GM12878 (cell line): ENCODE measurements around the gene RSPO4. TPM values are rescaled to one million over a fixed set of nuclear protein-coding genes. Genes with fewer than 3 reads are reported as not detected.

ENCODE experiments used
- ATAC-seq: fragments of 200-7000 bp; cut with Tn5 transposase; 3 replicates; pipeline ENCODE4 v1.9.1; 2020; ENCODE audit warnings: mild to moderate bottlenecking, moderate library complexity
- BruUV-seq: library from RNA; stranded (reverse); fragments of 400-500 nt; replicated peaks from 2 replicates; lab custom pipeline; 2021; lab: Mats Ljungman, UMichigan
- CTCF ChIA-PET: fragments of 300-600 bp; sonication (Branson Sonifier 250); formaldehyde crosslinking; extraction: SDS; loops from one replicate; lab custom pipeline; 2021; ENCODE audit warnings: inconsistent platforms; lab: Yijun Ruan, JAX
- POLR2A ChIA-PET: fragments of 350-600 bp; formaldehyde crosslinking; extraction: SDS; loops from one replicate; lab custom pipeline; 2021; ENCODE audit warnings: inconsistent platforms; lab: Charles Lee
- RAD21 ChIA-PET: fragments of 300-600 bp; sonication (Branson Sonifier 250); formaldehyde crosslinking; loops from one replicate; lab custom pipeline; 2023; ENCODE audit warnings: antibody characterized with exemption; ENCODE audit not compliant: unreplicated experiment; lab: Charles Lee
- SMC1A ChIA-PET: fragments of 300-600 bp; sonication (Branson Sonifier 250); formaldehyde crosslinking; loops from one replicate; lab custom pipeline; 2023; ENCODE audit not compliant: unreplicated experiment, uncharacterized antibody; lab: Charles Lee
- DNase-seq: peaks from one replicate; pipeline ENCODE4 v3.0.0-alpha.2; 2011; ENCODE audit warnings: low read depth, low spot score
- FAIRE-seq: peaks from 3 replicates; lab custom pipeline; 2011; peaks lifted over from hg19 to GRCh38; lab: Jason Lieb, UNC
- H2AFZ ChIP-seq: 2 replicates; pipeline ENCODE4 v1.6.0; 2011; ENCODE audit warnings: low read depth, low read length, control low read depth; ENCODE audit not compliant: control insufficient read depth
- H3K27ac ChIP-seq: 2 replicates; pipeline ENCODE4 v1.5.1; 2011; ENCODE audit warnings: control low read depth; ENCODE audit not compliant: control insufficient read depth, insufficient read depth
- H3K27me3 ChIP-seq, 2 experiments: replicated peaks in 1 of 2; 2 replicates each; pipeline versions ENCODE4 v1.6.0 to v1.6.1; 2011; ENCODE audit warnings: low read length in 1 of 2; ENCODE audit not compliant: control insufficient read depth in 2 of 2, insufficient read depth in 2 of 2
- H3K36me3 ChIP-seq, 2 experiments: 2 replicates each; pipeline ENCODE4 v1.5.1; 2011; ENCODE audit warnings: low read length in 1 of 2; ENCODE audit not compliant: control insufficient read depth in 2 of 2, insufficient read depth in 2 of 2
- H3K4me1 ChIP-seq: 2 replicates; pipeline ENCODE4 v1.6.1; 2011; ENCODE audit warnings: mild to moderate bottlenecking, low read length, moderate library complexity, mixed read lengths; ENCODE audit not compliant: control insufficient read depth, insufficient read depth
- H3K4me2 ChIP-seq: 2 replicates; pipeline ENCODE4 v1.6.0; 2011; ENCODE audit warnings: control low read depth; ENCODE audit not compliant: control insufficient read depth, insufficient read depth
- H3K4me3 ChIP-seq: fragments of 200-600 bp; sonication (generic); 2 replicates; pipeline ENCODE4 v1.5.1; 2016
- H3K79me2 ChIP-seq: 2 replicates; pipeline ENCODE4 v1.6.0; 2011; ENCODE audit warnings: low read length; ENCODE audit not compliant: control insufficient read depth, insufficient read depth
- H3K9ac ChIP-seq: 2 replicates; pipeline ENCODE4 v1.8.0; 2011; ENCODE audit warnings: low read length, control low read depth, mixed read lengths; ENCODE audit not compliant: control insufficient read depth, insufficient read depth
- H3K9me3 ChIP-seq: replicated peaks from 3 replicates; pipeline ENCODE4 v1.5.1; 2011; ENCODE audit warnings: mild to moderate bottlenecking, low read length; ENCODE audit not compliant: control insufficient read depth, insufficient read depth
- H4K20me1 ChIP-seq: 2 replicates; pipeline ENCODE4 v1.6.0; 2011; ENCODE audit not compliant: control insufficient read depth, insufficient read depth
- BMI1 ChIP-seq: fragments of 450-650 bp; IDR thresholded peaks from 2 replicates; pipeline ENCODE4 v1.6.1; 2016; ENCODE audit warnings: mild to moderate bottlenecking, moderate library complexity, borderline replicate concordance
- BRCA1 ChIP-seq: IDR thresholded peaks from 2 replicates; pipeline ENCODE4 v1.6.1; 2011; ENCODE audit warnings: low read depth, low read length, improper control_type of control experiment
- E4F1 ChIP-seq: fragments of 450-650 bp; IDR thresholded peaks from 2 replicates; pipeline ENCODE4 v1.6.1; 2018; ENCODE audit warnings: borderline replicate concordance, mild to moderate bottlenecking; ENCODE audit not compliant: partially characterized antibody
- HCFC1 ChIP-seq: fragments of 150-350 bp; IDR thresholded peaks from 2 replicates; pipeline ENCODE4 v1.6.1; 2014; ENCODE audit warnings: low read length
- IKZF2 ChIP-seq, 2 experiments: fragments of 450-650 bp; IDR thresholded peaks; 2 replicates each; pipeline ENCODE4 v1.6.1; 2017; ENCODE audit warnings: mild to moderate bottlenecking in 2 of 2, moderate library complexity in 2 of 2
- NFYA ChIP-seq: IDR thresholded peaks from 2 replicates; pipeline ENCODE4 v1.6.1; 2011; ENCODE audit warnings: low read depth, mild to moderate bottlenecking, low read length, improper control_type of control experiment, borderline replicate concordance
- NFYB ChIP-seq: IDR thresholded peaks from 2 replicates; pipeline ENCODE4 v1.6.1; 2011; ENCODE audit warnings: low read depth, mild to moderate bottlenecking, low read length, improper control_type of control experiment, moderate library complexity; ENCODE audit not compliant: insufficient read depth
- NR2C1 ChIP-seq: fragments of 450-650 bp; IDR thresholded peaks from 2 replicates; pipeline ENCODE4 v1.6.1; 2017; ENCODE audit warnings: antibody characterized with exemption, mild to moderate bottlenecking, moderate library complexity
- RB1 ChIP-seq: fragments of 450-650 bp; formaldehyde crosslinking; IDR thresholded peaks from 2 replicates; pipeline ENCODE4 v1.6.1; 2017; ENCODE audit warnings: mild to moderate bottlenecking, borderline replicate concordance
- RELA ChIP-seq: fragments of 450-650 bp; IDR thresholded peaks from 2 replicates; pipeline ENCODE4 v1.8.0; 2014; ENCODE audit warnings: borderline replicate concordance; ENCODE audit not compliant: partially characterized antibody
- TCF3 ChIP-seq: IDR thresholded peaks from 2 replicates; pipeline ENCODE4 v1.6.1; 2012; ENCODE audit warnings: low read depth, mild to moderate bottlenecking, low read length, borderline replicate concordance; ENCODE audit not compliant: insufficient read depth
- ZBED1 ChIP-seq: IDR thresholded peaks from 2 replicates; pipeline ENCODE4 v1.6.1; 2016; ENCODE audit warnings: borderline replicate concordance
- WGBS: methylation state at CpG from one replicate; pipeline ENCODE4 v1.1.6; 2016; ENCODE audit warnings: low lambda C conversion rate; ENCODE audit not compliant: insufficient replicate concordance, insufficient coverage; ENCODE audit errors: missing lambda C conversion rate; 5-methylcytosine and 5-hydroxymethylcytosine counted together
- in situ Hi-C: fragments of 300-500 bp; cut with MboI; formaldehyde crosslinking; loops from 9 replicates; pipeline ENCODE4 v1.14.3; 2018; ENCODE audit warnings: mixed read lengths
- intact Hi-C: fragments of 100-400 bp; cut with micrococcal nuclease; formaldehyde crosslinking; loops from one replicate; pipeline ENCODE4 v1.14.2; 2022; ENCODE audit not compliant: unreplicated experiment
- polyA plus RNA-seq, 11 experiments: library from polyadenylated mRNA; depleted of rRNA in 4 of 11; unstranded in 6 of 11; stranded (reverse) in 5 of 11; fragments of >200 nt; fragmentation: Nextera tagmentation in 4 of 11; fragmentation: Illumina TruSeq in 1 of 11; extraction: Ambion mirVana in 4 of 11; extraction: Trizol in 1 of 11; gene quantifications; 1 replicate in 1 of 11; 2 replicates in 10 of 11; pipeline versions ENCODE4 v1.2.1 to v1.2.3, GENCODE V29; 2011 to 2016; ENCODE audit warnings: inconsistent platforms in 2 of 11, missing spikeins in 2 of 11, low read depth in 1 of 11
- total RNA-seq, 4 experiments: library from RNA; depleted of rRNA in 3 of 4; stranded (reverse); fragments of >200 nt in 3 of 4; fragmentation: Illumina TruSeq in 1 of 4; extraction: Trizol in 1 of 4; gene quantifications; 2 replicates each; pipeline versions ENCODE4 v1.2.1 to v1.2.3, GENCODE V29; 2013 to 2021

The RSPO4 gene
- total and polyA plus RNA-seq, 10 of the 15 experiments (the other 5 are each of a cell fraction or from before 2014, with no cell fraction given), result 0.06 TPM; not detected in 9

GRCh38 chr20:1001116-1001515 lies 995 bp downstream of the RSPO4 start:
- Histone ChIP-seq H4K20me1 (no peaks in the 10 kb centered on the region), H3K4me1 (no peaks in the 10 kb centered on the region), H3K79me2 (no peaks in the 10 kb centered on the region), H3K36me3 (no peaks in the 10 kb centered on the region), H3K4me2 (no peak overlapping the region), H3K27ac (no peak overlapping the region), H3K9me3 (no peaks in the 10 kb centered on the region), H2AFZ (no peak overlapping the region), H3K4me3 (no peak overlapping the region), H3K27me3 (peaks cover 8 to 18% of the 10 kb centered on the region in 2 experiments), H3K9ac (no peak overlapping the region)
- FAIRE-seq (no peak), DNase-seq (no peak), ATAC-seq (no peak)
- CTCF ChIA-PET, result no interaction called here
- intact Hi-C loops, result no loop called here
- in situ Hi-C loops, result no loop called here
- 48% methylated on average over 8 of the region's 8 CpGs for WGBS
- SMC1A ChIA-PET, result no interaction called here
- BruUV-seq, result no TSS peak
- TF ChIP-seq RELA, result no peak
- TF ChIP-seq E4F1, result no peak
- no peak for TF ChIP-seq HCFC1
- no peak for TF ChIP-seq NR2C1
- no peak for TF ChIP-seq RB1
- TF ChIP-seq NFYB, result no peak
- TF ChIP-seq IKZF2 (IDR thresholded peaks at IDR 0.05), result no peak
- TF ChIP-seq BMI1, result no peak
- TF ChIP-seq ZBED1, result no peak
- TF ChIP-seq BRCA1, result no peak
- no peak for TF ChIP-seq NFYA
- no peak for TF ChIP-seq TCF3
- RAD21 ChIA-PET, result no interaction called here
- POLR2A ChIA-PET, result no interaction called here
